CD14-positive monocyte (primary cell): Measurements from ENCODE around the gene MBP. TPM values are rescaled to one million over a fixed set of nuclear protein-coding genes. Genes with fewer than 3 reads are reported as not detected.
A peak's percentile ranks its signal among the peaks of the same experiment; 100 is the strongest.

ENCODE experiments used
- DNase-seq, 3 donors: peaks; one replicate each; pipeline ENCODE4 v3.0.0-alpha.2; 2011 to 2022
- H2AFZ ChIP-seq: 2 replicates; pipeline ENCODE4 v1.6.0; 2012; ENCODE audit warnings: mild to moderate bottlenecking, low read depth, low read length, inconsistent platforms; ENCODE audit not compliant: insufficient read depth, poor library complexity, severe bottlenecking
- H3K27ac ChIP-seq, 2 donors: 1 replicate in 1 of 2; 2 replicates in 1 of 2; pipeline ENCODE4 v1.5.1; 2012 to 2013; ENCODE audit warnings: low read length in 2 of 2, control low read depth in 1 of 2, inconsistent platforms in 1 of 2, low read depth in 1 of 2, mild to moderate bottlenecking in 1 of 2
- H3K27me3 ChIP-seq, 2 donors: one replicate each; pipeline versions ENCODE4 v1.6.0 to v1.6.1; 2011 to 2013; ENCODE audit warnings: low read length in 2 of 2; ENCODE audit not compliant: control insufficient read depth in 2 of 2, insufficient read depth in 2 of 2
- H3K36me3 ChIP-seq, 2 donors: replicated peaks in 1 of 2; 1 replicate in 1 of 2; 2 replicates in 1 of 2; pipeline versions ENCODE4 v1.5.1 to v1.6.1; 2012 to 2013; ENCODE audit warnings: low read length in 2 of 2, control low read depth in 1 of 2, inconsistent platforms in 1 of 2, mild to moderate bottlenecking in 1 of 2; ENCODE audit not compliant: insufficient read depth in 2 of 2, control insufficient read depth in 1 of 2
- H3K4me1 ChIP-seq, 2 donors: 1 replicate in 1 of 2; 2 replicates in 1 of 2; pipeline versions ENCODE4 v1.5.1 to v1.6.1; 2012 to 2013; ENCODE audit warnings: low read length in 2 of 2, control low read depth in 1 of 2, inconsistent platforms in 1 of 2, mild to moderate bottlenecking in 1 of 2, moderate library complexity in 1 of 2; ENCODE audit not compliant: insufficient read depth in 2 of 2, control insufficient read depth in 1 of 2
- H3K4me2 ChIP-seq: replicated peaks from 2 replicates; pipeline ENCODE3; 2012; ENCODE audit warnings: low read length, moderate library complexity, mild to moderate bottlenecking; ENCODE audit not compliant: poor library complexity, severe bottlenecking; ENCODE audit errors: extremely low read depth
- H3K4me3 ChIP-seq, 3 experiments: fragments of 200-600 bp in 1 of 3; sonication (generic) in 1 of 3; replicated peaks in 1 of 3; 1 replicate in 2 of 3; 2 replicates in 1 of 3; pipeline ENCODE4 v1.5.1; 2011 to 2013; ENCODE audit warnings: low read length in 3 of 3, mild to moderate bottlenecking in 3 of 3, control low read depth in 2 of 3, low read depth in 2 of 3, inconsistent platforms in 1 of 3, moderate library complexity in 1 of 3
- H3K79me2 ChIP-seq: 2 replicates; pipeline ENCODE4 v1.6.0; 2012; ENCODE audit warnings: mild to moderate bottlenecking, control low read depth, inconsistent platforms, low read length, moderate library complexity; ENCODE audit not compliant: insufficient read depth
- H3K9ac ChIP-seq: 2 replicates; pipeline ENCODE4 v1.6.0; 2017; ENCODE audit warnings: low read length, mild to moderate bottlenecking; ENCODE audit not compliant: insufficient read depth, poor library complexity, severe bottlenecking
- H3K9me3 ChIP-seq, 2 donors: replicated peaks in 1 of 2; 1 replicate in 1 of 2; 2 replicates in 1 of 2; pipeline versions ENCODE4 v1.5.1 to v1.6.1; 2012 to 2013; ENCODE audit warnings: low read length in 2 of 2, control low read depth in 1 of 2; ENCODE audit not compliant: control insufficient read depth in 1 of 2, insufficient read depth in 1 of 2
- H4K20me1 ChIP-seq: 2 replicates; pipeline ENCODE4 v1.6.0; 2012; ENCODE audit warnings: mild to moderate bottlenecking, low read length, control low read depth, moderate library complexity; ENCODE audit not compliant: insufficient read depth
- H3K27ac Mint-ChIP-seq, 7 donors: one replicate each; pipeline ENCODE4 v1.8.0; 2020; ENCODE audit warnings: mild to moderate bottlenecking in 7 of 7, mixed read lengths in 7 of 7, moderate library complexity in 6 of 7, inconsistent platforms in 2 of 7
- H3K27me3 Mint-ChIP-seq, 3 donors: one replicate each; pipeline ENCODE4 v1.8.0; 2021 to 2022; ENCODE audit warnings: low read depth in 3 of 3, mild to moderate bottlenecking in 3 of 3, mixed read lengths in 3 of 3, moderate library complexity in 3 of 3, inconsistent platforms in 1 of 3
- H3K36me3 Mint-ChIP-seq, 2 donors: one replicate each; pipeline ENCODE4 v1.8.0; 2020; ENCODE audit warnings: mixed read lengths in 2 of 2, inconsistent platforms in 1 of 2, mild to moderate bottlenecking in 1 of 2
- H3K4me1 Mint-ChIP-seq: one replicate; pipeline ENCODE4 v1.8.0; 2020; ENCODE audit warnings: mild to moderate bottlenecking, mixed read lengths
- H3K4me3 Mint-ChIP-seq, 2 donors: one replicate each; pipeline ENCODE4 v1.8.0; 2020; ENCODE audit warnings: mild to moderate bottlenecking in 2 of 2, mixed read lengths in 2 of 2, moderate library complexity in 1 of 2
- H3K9me3 Mint-ChIP-seq, 7 donors: one replicate each; pipeline ENCODE4 v1.8.0; 2020 to 2022; ENCODE audit warnings: mixed read lengths in 7 of 7, mild to moderate bottlenecking in 6 of 7, moderate library complexity in 6 of 7, inconsistent platforms in 2 of 7
- CTCF ChIP-seq: fragments of 200-600 bp; IDR thresholded peaks from one replicate; pipeline ENCODE4 v1.8.0; 2022; ENCODE audit warnings: antibody characterized with exemption, mild to moderate bottlenecking
- WGBS: methylation state at CpG from one replicate; pipeline ENCODE4 v1.1.5; 2013; ENCODE audit warnings: missing lambda C conversion rate; ENCODE audit not compliant: insufficient coverage; 5-methylcytosine and 5-hydroxymethylcytosine counted together
- intact Hi-C, 2 donors: fragments of 100-400 bp; cut with micrococcal nuclease; formaldehyde crosslinking; loops; one replicate each; pipeline versions ENCODE4 v1.15.0 to v1.15.1; 2023
- polyA plus RNA-seq, 3 donors: library from polyadenylated mRNA; depleted of rRNA in 1 of 3; unstranded in 2 of 3; stranded (reverse) in 1 of 3; fragments of 300-500 nt in 2 of 3; fragments of >200 nt in 1 of 3; fragmentation: Illumina TruSeq in 2 of 3; gene quantifications; 1 replicate in 2 of 3; 2 replicates in 1 of 3; pipeline ENCODE4 v1.2.3, GENCODE V29; 2012 to 2021

Gene MBP
- polyA plus RNA-seq, 3 donors, result 47.7 to 81.0 (median 50.4) TPM

DNA sequence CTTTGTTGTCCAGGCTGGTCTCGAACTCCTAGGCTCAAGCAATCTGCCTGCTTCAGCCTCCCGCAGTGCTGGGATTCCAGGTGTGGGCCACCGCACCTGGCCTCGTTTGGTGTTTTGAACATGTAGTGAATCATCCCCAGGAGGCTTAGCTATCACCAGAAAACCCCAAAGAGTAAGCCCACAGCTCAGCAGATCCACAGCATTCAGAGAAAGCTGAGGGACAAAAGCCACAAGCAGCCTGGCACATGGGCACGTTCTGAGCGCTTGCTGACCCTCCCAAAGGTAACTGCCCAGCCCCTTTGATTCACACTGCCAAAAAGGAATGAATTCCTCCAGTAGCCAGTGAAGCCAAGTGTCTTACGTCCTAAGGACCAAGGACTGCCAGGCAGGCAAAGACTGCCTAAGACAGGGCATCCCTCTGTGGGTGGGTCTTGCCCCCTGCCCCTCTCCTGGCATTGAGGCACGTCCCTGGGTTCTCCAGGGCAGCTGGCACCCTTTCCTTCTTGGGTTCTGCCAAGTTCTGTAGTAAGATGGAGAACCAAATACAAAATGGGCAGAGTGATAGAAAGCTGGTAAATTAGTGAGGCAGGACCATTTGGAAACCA is 31.7 kb downstream of the MBP start:
- Histone ChIP-seq H3K9ac (peak overlapping the region; percentile 81), H3K36me3 (peaks cover 25 to 43% of the 10 kb centered on the region in 2 donors), H3K27ac (peak overlapping the region; percentile 93 to 99), H4K20me1 (no peaks in the 10 kb centered on the region), H3K79me2 (peaks cover 77% of the 10 kb centered on the region), H3K27me3 (no peaks in the 10 kb centered on the region), H3K9me3 (no peaks in the 10 kb centered on the region), H3K4me1 (peaks cover 81 to 94% of the 10 kb centered on the region in 2 donors), H3K4me2 (peak overlapping the region; percentile 40), H3K4me3 (no peak overlapping the region), H2AFZ (no peak overlapping the region)
- Mint-ChIP-seq H3K9me3 (no peaks in the 10 kb centered on the region), H3K4me1 (peaks cover 91% of the 10 kb centered on the region), H3K4me3 (peak overlapping the region; percentile 53 to 82), H3K36me3 (peaks cover 75 to 81% of the 10 kb centered on the region in 2 donors), H3K27ac (peak overlapping the region; percentile 98 to 100 (median 100)), H3K27me3 (peaks cover 0 to 4% (median 0%) of the 10 kb centered on the region in 3 donors)
- WGBS, result 87% methylated on average over 6 of the region's 8 CpGs
- intact Hi-C loops, result loop anchor here (1.0 to 10.0 kb wide), 5 partner anchors 11 to 96 kb away; no protein-coding TSS in a partner anchor
- no peak for DNase-seq
- no peak for TF ChIP-seq CTCF

DNA sequence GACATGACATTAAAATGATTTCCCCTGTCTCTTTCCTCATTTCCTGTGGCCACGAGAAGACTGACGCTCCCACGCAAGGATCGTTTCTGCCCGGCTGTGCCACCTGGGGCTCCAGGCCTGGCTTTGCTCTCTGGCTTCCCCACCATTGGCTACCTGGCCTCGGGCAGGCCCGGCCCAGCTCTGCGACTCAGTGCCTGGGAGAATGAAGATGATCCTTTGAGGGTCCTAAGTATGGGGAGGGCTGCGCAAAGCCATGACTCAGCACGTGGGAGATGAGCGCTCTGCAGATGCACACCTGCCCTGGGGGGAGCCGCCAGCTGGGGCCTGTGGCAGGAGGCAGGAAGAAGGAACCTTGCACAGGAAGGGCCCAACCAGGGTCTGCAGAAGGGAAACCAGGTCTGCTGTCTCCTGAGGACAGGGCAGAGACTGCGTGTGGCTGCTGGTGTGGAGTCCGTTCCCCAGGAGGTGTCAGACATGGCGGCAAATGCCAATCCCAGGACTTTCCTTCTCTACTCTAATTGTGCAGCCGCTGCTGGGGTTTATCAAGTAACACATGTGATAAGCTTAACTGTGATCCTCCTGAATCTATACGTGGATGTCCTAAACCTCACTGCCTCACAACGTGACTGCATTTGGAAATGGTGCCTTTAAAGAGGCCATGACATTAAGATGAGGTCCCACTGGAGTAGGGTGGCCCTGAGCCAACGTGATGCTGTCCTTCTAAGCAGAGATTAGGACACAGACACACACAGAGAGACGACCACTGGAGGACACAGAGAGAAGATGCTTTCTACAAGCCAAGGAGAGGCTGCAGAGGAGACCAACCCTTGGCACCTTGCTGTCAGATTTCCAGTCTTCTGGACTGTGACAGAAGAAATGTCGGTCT is 32.9 kb downstream of the MBP start:
- Mint-ChIP-seq H3K27me3 (peaks cover 0 to 4% (median 3%) of the 10 kb centered on the region in 3 donors), H3K4me3 (peak overlapping the region in 1 of 2 donors; percentile 48), H3K36me3 (peaks cover 76 to 81% of the 10 kb centered on the region in 2 donors), H3K27ac (peak overlapping the region; percentile 98 to 100 (median 100)), H3K9me3 (no peaks in the 10 kb centered on the region), H3K4me1 (peaks cover 93% of the 10 kb centered on the region)
- Histone ChIP-seq H3K27me3 (no peaks in the 10 kb centered on the region), H3K79me2 (peaks cover 79% of the 10 kb centered on the region), H3K4me1 (peaks cover 85 to 94% of the 10 kb centered on the region in 2 donors), H4K20me1 (no peaks in the 10 kb centered on the region), H2AFZ (no peak overlapping the region), H3K36me3 (peaks cover 26 to 50% of the 10 kb centered on the region in 2 donors), H3K4me2 (peak overlapping the region; percentile 60), H3K9ac (peak overlapping the region; percentile 66), H3K9me3 (no peaks in the 10 kb centered on the region), H3K4me3 (peak overlapping the region in 1 of 3 experiments; percentile 44), H3K27ac (peak overlapping the region; percentile 15 to 99)
- 41% methylated on average over 17 of the region's 21 CpGs for WGBS
- intact Hi-C loops, result loop anchor here (2.0 to 10.0 kb wide), 3 partner anchors 15 to 95 kb away; no protein-coding TSS in a partner anchor
- TF ChIP-seq CTCF, result no peak
- peak in 2 of 3 donors; percentile 56 to 67 for DNase-seq
